Stimulated activated CD4-positive, alpha-beta T cell treated with anti-CD3 and anti-CD28 coated beads, Interleukin-2, amount 100 ng/mL, for 4 hours (primary cell): ENCODE data around the gene EFCAB6.

Source experiments
- DNase-seq: peaks from one replicate; pipeline ENCODE4 v3.0.0-alpha.2; 2020; ENCODE audit warnings: low read depth

Gene EFCAB6

DNA sequence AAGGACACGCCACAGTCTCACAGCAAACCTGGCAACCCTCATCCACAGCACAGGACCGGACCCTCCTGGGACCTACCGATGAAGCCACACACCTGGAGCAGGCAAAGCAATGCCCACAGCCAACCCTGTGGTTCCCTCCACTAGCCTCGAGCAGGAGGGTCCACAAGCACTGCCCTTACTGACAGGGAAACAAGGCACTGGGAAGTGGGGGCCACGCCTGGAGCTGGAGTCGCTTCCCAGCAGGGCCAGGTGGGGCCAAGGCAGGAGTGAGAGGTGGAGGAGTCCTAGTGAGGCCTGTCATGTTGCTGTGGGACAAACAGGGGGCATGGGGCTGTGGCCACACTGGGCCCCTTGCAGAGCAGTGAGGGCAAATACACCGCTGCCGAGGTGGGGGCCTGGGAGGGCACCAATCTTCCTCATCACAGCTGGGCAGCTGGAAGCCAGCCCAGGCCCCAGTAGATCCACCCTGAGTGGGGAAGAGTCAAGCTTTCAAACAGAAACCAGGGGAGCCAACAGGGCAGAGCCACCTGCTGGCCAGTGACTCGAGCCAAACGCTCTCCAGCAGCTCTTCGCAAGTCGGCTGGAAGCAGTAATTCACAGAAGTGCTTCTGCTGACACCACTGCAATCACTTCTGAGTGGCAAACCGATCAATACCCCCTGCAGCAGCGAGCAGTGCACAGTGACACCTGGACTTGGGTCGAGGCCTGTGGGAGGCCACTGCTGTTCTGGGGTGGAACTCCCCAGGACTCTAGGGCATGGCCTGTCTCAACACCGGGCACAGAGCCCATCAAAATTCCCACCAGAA, 36.5 kb upstream of the EFCAB6 start:
- no peak for DNase-seq

DNA sequence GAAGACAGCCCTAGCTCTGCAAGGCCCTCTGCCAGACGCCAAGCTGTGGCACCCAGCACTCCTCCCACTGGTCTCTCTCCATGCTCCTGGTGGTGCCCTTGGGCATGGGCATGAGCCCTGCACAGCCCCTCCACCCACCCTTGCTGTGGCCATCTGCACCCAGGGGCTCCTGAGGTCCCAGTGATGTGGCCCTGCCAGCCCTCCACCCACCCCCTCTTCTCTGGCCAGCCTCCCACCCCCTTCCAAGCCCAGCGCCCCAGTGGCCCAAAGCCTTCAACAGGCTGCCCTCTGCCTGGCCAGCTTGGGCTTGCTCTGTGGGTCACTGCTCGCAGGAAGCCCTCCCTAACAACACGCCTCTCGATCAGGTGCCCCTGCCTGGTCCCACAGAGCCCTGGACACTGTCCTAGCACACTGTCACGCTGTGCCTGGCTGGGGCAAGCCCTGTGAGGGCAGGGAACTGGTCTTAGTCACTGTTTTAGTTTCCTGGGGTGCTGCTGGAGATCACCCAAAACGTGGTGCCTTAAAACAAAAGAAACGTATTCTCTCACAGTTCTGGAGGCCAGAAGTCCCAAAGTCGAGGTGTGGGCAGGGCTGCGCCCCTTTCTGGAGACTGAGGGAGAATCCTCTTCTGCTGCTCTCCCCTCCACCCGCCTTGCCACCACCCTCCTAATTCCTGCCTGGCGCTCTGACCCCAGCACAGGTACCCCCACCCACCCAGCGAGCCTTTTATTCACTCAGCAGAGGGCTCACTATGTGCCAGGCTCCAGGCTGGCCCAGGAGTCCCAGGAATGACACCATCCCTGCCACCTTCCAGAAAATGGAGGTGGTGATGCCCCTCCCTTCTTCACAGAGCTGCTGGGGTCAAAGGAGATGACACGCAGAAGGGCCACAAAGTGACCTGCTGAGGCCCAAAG, 35.5 kb upstream of the EFCAB6 start:
- no peak for DNase-seq

DNA sequence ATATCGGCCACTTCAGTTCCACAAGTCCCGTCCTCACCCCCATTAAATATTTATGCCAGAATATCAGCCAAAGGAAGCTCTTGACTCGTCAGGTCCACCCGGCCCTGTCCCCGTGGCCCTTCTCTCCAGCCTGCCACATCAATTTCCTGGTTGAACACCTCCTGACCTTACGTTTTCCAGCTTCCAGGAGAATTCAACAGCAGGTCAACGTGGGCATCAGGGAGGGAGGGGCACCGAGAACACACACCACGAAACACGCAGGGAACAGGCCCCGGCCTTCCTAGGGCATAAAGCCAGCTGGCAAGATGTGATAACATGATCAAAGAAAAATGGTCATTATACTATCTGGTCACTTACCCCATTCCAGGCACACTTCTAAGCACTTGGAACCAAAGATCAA, 34.9 kb upstream of the EFCAB6 start:
- no peak for DNase-seq

- no peak for DNase-seq
Observed at GRCh38 chr22:43845981-43846380, 33.9 kb upstream of the EFCAB6 start.

- DNase-seq, result no peak
Observed at GRCh38 chr22:43844560-43845545, 32.7 kb upstream of the EFCAB6 start.

- DNase-seq, result no peak
Observed at GRCh38 chr22:43843783-43844530, 31.9 kb upstream of the EFCAB6 start.

GRCh38 chr22:43841742-43842141, 29.6 kb upstream of the EFCAB6 start:
- no peak for DNase-seq

DNA sequence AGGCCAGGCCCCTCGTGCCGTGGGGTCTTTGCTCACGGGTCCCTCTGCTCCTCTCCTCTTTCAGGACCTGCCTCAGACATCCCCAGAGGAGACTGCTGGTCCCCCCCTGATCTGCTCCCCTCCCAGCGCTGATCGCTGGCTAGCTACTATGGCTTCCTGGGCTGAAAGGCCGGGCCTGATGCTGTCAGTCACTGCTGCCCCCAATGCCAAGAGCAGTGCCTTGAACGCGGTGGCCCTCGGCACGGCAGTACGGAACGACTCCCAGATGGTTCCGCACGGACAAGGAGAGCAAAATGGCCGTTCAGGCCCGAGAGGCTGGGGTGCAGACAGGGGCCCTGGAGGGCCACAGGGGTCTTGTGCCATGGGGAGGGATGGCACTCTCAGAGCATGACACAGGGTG, 28.7 kb upstream of the EFCAB6 start:
- no peak for DNase-seq

DNA sequence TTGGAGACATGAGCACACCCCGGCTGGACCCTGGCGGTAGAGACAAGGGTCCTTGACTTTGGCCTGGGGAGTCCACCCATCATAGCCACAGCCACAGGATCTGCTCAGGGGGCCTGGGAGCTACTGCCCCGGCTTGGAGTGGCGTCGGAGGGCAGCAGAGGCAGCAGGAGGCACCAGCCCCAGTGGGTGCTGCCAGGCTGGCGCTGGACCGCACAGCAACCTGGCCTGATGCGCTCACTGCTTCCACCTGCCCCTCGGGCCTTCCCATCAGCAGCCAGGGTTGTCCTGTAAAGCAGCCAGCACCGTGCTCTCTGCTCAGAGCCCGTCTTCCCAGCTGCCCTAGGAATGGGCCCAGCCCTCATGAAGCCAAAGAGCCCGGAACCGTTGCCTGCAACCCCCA, 28.3 kb upstream of the EFCAB6 start:
- no peak for DNase-seq

GRCh38 chr22:43839781-43840180, 27.7 kb upstream of the EFCAB6 start:
- no peak for DNase-seq

- no peak for DNase-seq
Observed at GRCh38 chr22:43838571-43839307, 26.6 kb upstream of the EFCAB6 start.

DNA sequence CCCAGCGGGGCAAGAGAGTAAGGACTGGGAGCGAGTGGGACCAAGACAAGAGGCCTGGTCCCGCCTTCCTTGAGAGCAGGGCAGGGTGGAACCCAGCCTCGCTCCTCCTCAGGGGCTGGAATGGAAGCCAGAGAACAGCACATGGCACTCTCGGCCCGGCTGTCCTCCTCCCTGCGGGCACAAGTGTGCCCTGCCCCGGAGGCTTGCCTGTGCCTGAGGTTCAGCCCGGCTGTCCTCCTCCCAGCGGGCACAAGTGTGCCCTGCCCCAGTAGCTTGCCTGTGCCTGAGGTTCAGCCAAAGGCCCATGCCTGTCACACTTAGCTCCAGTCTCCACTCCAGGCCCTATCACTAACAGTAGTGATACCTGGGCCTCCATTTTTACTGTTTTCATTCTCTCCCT, 26.1 kb upstream of the EFCAB6 start:
- DNase-seq, result no peak

DNA sequence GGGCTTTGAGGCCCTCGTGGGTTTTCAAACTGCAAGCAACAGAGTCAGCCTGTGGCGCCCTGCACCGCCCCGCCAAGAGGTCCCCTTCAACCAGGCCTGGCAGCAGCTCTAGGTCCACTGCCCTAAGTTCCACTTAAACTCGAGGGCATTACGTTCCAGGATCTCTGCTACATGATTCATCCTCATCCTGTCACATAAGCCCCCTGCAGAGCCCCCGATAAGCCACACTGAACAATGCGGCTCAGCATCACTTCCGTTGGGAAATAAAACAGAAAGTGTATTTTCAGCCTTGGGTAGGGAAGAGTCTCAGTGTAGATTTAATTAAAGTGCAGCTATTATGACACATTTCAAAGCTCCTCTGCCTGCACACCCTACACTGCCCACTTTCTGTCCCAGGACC, 25.6 kb upstream of the EFCAB6 start:
- no peak for DNase-seq

DNA sequence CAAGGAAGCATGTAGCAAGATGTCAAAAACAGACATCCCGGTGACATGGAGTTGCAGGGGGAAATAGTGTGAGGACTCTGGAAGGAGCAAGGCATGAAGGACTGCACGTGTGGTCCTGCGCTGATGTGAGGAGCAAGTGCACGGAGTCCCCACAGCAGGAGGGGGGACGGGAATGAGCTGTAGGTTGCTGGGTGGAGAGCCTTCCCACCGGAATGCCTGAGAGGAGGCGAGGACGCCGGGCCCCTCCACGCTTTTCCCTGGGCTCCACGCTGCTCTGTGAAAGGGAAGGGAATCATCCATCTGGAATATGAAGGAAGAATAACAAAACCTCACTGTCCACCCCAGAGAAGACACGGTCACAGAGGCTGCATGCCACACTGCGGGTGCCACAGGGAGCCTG, 23.6 kb upstream of the EFCAB6 start:
- no peak for DNase-seq

DNA sequence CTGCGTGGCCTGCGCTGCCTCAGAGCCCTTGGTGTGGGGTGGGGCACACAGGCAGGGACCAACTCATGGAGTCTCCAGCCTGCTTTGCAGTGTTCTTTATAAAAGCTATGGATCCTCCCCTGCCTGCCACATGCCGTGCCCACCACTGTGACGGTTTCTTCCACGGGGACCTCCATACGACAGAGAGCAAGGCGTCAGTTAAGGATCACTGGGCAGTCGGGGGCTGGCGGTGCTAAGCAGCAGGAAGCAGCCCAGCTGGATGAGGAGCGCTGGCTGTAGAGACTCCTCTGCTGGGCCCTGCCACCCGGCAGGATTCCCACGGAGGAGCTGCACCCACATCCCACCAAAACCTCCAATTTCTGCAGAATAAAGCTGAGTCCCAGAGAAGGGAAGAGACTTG, 23.1 kb upstream of the EFCAB6 start:
- DNase-seq, result no peak

- DNase-seq, result no peak
Observed at GRCh38 chr22:43833286-43834240, 21.5 kb upstream of the EFCAB6 start.

DNA sequence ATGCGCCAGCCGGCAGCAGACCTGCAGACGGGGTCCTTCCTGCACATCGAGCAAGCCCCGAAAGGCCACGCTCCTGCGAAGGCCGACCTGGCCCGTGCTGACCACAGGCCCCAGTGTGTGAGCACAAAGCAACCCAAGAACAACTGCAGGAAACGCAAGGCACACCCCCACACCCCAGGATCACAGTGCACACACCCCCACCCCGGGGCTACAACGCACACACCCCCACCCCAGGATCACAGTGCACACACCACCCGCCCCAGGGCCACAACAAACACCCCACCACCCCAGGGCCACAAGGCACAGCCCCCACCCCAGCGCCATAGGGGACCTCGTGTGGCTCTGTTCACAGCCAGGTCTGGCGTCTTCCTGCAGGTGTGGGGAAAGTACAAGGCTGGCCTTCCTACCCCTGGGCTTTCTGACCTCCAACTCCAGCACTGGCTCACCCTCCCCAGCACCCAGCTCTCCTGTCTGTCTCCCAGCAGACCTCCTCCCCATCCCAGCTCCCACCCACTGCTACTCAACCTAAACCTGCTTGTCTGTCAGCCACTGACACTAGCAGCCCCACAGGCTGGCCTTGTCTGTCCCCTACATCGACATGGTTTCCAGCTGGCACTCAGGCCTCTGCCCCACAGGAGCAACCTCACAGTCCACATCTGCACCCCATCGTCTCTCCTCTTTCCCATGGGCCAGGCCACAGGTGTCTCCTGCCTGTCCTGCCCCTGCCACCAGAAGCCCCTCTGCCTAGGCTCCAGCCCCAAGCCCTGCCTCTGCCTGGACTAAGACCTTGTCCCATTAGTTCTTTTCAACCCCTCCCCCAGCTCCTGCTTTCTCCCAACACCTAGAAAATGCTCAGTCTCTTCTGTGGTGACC, 20.5 kb upstream of the EFCAB6 start:
- no peak for DNase-seq
